GM06990 (cell line): ENCODE data around the gene ATG13.
"Not testable (repeated sequence)": the region's sequence is repeated elsewhere in the genome, so short reads cannot be mapped to it uniquely, and the experiment has no call there.

Experiments
- DNase-seq: peaks from one replicate; pipeline ENCODE4 v3.0.0-alpha.2; 2011; ENCODE audit not compliant: insufficient read length; ENCODE audit errors: extremely low read depth
- H3K27me3 ChIP-seq: replicated peaks from 2 replicates; pipeline ENCODE4 v1.6.0; 2011; ENCODE audit warnings: low read length; ENCODE audit not compliant: control insufficient read depth, insufficient read depth
- H3K36me3 ChIP-seq: 2 replicates; pipeline ENCODE4 v1.5.1; 2011; ENCODE audit warnings: low read length; ENCODE audit not compliant: control insufficient read depth, insufficient read depth
- H3K4me3 ChIP-seq: replicated peaks from 2 replicates; pipeline ENCODE4 v1.5.1; 2011; ENCODE audit warnings: low read depth, mild to moderate bottlenecking, control low read depth, low read length
- CTCF ChIP-seq: IDR thresholded peaks from 2 replicates; pipeline ENCODE4 v1.5.1; 2011; ENCODE audit warnings: low read length, control low read depth, mild to moderate bottlenecking, inconsistent platforms; ENCODE audit not compliant: insufficient read depth, poor library complexity, severe bottlenecking

The ATG13 gene

GRCh38 chr11:46712874-46713576 lies 95.7 kb downstream of the ATG13 start:
- no peak for TF ChIP-seq CTCF
- Histone ChIP-seq H3K27me3 (no peaks in the 10 kb centered on the region), H3K4me3 (no peak overlapping the region), H3K36me3 (peaks cover 2% of the 10 kb centered on the region; the same call in 1 of the 2 replicates)
- DNase-seq = no peak

- H3K4me3 ChIP-seq, H3K27me3 ChIP-seq, DNase-seq, H3K36me3 ChIP-seq: not testable (repeated sequence)
These were observed 100.4 kb downstream of the ATG13 start for GRCh38 chr11:46717825-46718154.

GRCh38 chr11:46718155-46719019 lies 101.0 kb downstream of the ATG13 start:
- no peak for DNase-seq
- Histone ChIP-seq H3K4me3 (no peak overlapping the region), H3K36me3 (no peaks in the 10 kb centered on the region), H3K27me3 (no peaks in the 10 kb centered on the region)
- TF ChIP-seq CTCF = no peak

GRCh38 chr11:46719048-46719542 lies 101.7 kb downstream of the ATG13 start, which contains the start of gene F2:
TSS of gene F2 (plus strand) at chr11:46719213. CDS start at chr11:46719236, 23 bp downstream.
- no peak within 1 kb of the TSS for H3K4me3 ChIP-seq
- no peaks in the 10 kb centered on the region for H3K36me3 ChIP-seq
- no peak for DNase-seq
- no peaks in the 10 kb centered on the region for H3K27me3 ChIP-seq
- no peak for TF ChIP-seq CTCF

GRCh38 chr11:46719543-46720218 lies 102.3 kb downstream of the ATG13 start:
- TF ChIP-seq CTCF = no peak
- H3K27me3 ChIP-seq = no peaks in the 10 kb centered on the region
- no peaks in the 10 kb centered on the region for H3K36me3 ChIP-seq
- no peak overlapping the region for H3K4me3 ChIP-seq
- no peak for DNase-seq

- no peaks in the 10 kb centered on the region for H3K36me3 ChIP-seq
- TF ChIP-seq CTCF = no peak
- H3K27me3 ChIP-seq = no peaks in the 10 kb centered on the region
- DNase-seq = no peak
- no peak overlapping the region for H3K4me3 ChIP-seq
These were observed 103.9 kb downstream of the ATG13 start for GRCh38 chr11:46721286-46721685.
